ENCODE results near the gene DDX43.

DNA sequence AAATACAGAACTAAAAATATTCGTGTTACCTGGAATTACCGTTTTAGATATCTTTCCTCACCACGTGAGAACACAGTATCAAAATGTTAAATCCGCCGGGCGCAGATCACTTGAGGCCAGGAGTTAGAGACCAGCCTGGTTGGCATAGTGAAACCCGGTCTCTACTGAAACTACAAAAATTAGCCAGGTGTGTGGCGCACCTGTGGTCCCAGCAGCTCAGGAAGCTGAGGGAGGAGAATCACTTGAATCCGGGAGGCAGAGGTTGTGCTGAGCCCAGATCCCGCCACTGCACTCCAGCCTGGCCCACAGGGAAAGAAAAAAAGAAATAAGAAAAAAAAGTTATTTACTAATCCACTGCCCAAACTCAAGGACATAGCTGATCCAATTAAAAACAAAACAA lies 4.8 kb upstream of the DDX43 start:
- TF ChIP-seq, protein P1, sequence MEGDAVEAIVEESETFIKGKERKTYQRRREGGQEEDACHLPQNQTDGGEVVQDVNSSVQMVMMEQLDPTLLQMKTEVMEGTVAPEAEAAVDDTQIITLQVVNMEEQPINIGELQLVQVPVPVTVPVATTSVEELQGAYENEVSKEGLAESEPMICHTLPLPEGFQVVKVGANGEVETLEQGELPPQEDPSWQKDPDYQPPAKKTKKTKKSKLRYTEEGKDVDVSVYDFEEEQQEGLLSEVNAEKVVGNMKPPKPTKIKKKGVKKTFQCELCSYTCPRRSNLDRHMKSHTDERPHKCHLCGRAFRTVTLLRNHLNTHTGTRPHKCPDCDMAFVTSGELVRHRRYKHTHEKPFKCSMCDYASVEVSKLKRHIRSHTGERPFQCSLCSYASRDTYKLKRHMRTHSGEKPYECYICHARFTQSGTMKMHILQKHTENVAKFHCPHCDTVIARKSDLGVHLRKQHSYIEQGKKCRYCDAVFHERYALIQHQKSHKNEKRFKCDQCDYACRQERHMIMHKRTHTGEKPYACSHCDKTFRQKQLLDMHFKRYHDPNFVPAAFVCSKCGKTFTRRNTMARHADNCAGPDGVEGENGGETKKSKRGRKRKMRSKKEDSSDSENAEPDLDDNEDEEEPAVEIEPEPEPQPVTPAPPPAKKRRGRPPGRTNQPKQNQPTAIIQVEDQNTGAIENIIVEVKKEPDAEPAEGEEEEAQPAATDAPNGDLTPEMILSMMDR (IDR thresholded peaks at IDR 0.05 in 4 of 5, conservative IDR thresholded peaks at IDR 0.05 in 1 of 5): no peak
- no peak for TF ChIP-seq POLR2A (IDR thresholded peaks at IDR 0.05)

Data from gastrocnemius medialis (tissue), 4 donors.